Vagina (tissue), 2 donors: ENCODE measurements around the gene POU2F1.

ENCODE experiments used
- POLR2A ChIP-seq, 2 donors: fragments of 450-650 bp; IDR thresholded peaks; one replicate each; pipeline ENCODE4 v1.6.1; 2017; ENCODE audit warnings: antibody characterized with exemption in 2 of 2, mild to moderate bottlenecking in 2 of 2, moderate library complexity in 2 of 2
- POLR2AphosphoS5 ChIP-seq, 2 donors: sonication (generic); formaldehyde crosslinking; IDR thresholded peaks; one replicate each; pipeline ENCODE4 v1.9.0; 2017; ENCODE audit warnings: antibody characterized with exemption in 2 of 2, mild to moderate bottlenecking in 2 of 2, low read depth in 1 of 2; ENCODE audit not compliant: insufficient read depth in 1 of 2
- TF ChIP-seq, protein P1 (sequence below), 3 experiments: fragments of 450-650 bp in 2 of 3; fragments of 200-600 bp in 1 of 3; sonication (generic) in 1 of 3; IDR thresholded peaks; one replicate each; pipeline ENCODE4 v1.5.1; 2017 to 2019; ENCODE audit warnings: antibody characterized with exemption in 3 of 3, mild to moderate bottlenecking in 2 of 3, moderate library complexity in 2 of 3

DNA sequence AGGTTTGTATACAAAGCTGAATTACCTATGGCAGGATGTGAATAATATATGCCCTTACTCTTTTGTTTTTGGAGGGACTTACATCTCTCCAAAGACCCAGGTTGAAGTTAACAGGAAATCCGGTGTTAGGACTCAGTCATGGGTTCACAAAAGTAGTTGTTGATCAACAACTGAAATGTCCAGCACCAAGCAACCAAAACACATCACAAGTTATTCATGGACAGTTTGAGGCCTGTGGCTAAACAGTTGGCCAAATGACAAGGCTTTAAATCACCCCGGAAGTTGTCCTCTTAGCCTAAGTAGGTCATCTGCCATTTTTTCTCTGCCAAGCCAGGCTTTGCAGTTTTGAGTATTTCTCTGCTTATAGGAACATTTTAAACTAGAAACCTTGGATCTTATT, 207.7 kb downstream of the POU2F1 start:
- TF ChIP-seq, protein P1, sequence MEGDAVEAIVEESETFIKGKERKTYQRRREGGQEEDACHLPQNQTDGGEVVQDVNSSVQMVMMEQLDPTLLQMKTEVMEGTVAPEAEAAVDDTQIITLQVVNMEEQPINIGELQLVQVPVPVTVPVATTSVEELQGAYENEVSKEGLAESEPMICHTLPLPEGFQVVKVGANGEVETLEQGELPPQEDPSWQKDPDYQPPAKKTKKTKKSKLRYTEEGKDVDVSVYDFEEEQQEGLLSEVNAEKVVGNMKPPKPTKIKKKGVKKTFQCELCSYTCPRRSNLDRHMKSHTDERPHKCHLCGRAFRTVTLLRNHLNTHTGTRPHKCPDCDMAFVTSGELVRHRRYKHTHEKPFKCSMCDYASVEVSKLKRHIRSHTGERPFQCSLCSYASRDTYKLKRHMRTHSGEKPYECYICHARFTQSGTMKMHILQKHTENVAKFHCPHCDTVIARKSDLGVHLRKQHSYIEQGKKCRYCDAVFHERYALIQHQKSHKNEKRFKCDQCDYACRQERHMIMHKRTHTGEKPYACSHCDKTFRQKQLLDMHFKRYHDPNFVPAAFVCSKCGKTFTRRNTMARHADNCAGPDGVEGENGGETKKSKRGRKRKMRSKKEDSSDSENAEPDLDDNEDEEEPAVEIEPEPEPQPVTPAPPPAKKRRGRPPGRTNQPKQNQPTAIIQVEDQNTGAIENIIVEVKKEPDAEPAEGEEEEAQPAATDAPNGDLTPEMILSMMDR (IDR thresholded peaks at IDR 0.05) = no peak
- TF ChIP-seq POLR2A (IDR thresholded peaks at IDR 0.05) = no peak
- no peak for TF ChIP-seq POLR2AphosphoS5 (IDR thresholded peaks at IDR 0.05; ENCODE audit: insufficient read depth in 1 of 2, low read depth in 1 of 2)
